Ishikawa (cell line): ENCODE results near the gene TRIM14.

Experiments
- CEBPB ChIP-seq: IDR thresholded peaks from 2 replicates; pipeline ENCODE4 v1.6.1; 2012
- CREB1 ChIP-seq: IDR thresholded peaks from 2 replicates; pipeline ENCODE4 v1.6.1; 2012; ENCODE audit warnings: low read depth
- EGR1 ChIP-seq: IDR thresholded peaks from 2 replicates; pipeline ENCODE4 v1.6.1; 2012
- EP300 ChIP-seq: IDR thresholded peaks from 2 replicates; pipeline ENCODE4 v1.6.1; 2012; ENCODE audit warnings: borderline replicate concordance
- FOXM1 ChIP-seq: IDR thresholded peaks from 2 replicates; pipeline ENCODE4 v1.6.1; 2012; ENCODE audit warnings: low read depth, borderline replicate concordance
- MAX ChIP-seq: IDR thresholded peaks from 2 replicates; pipeline ENCODE4 v1.6.1; 2012
- NFIC ChIP-seq: IDR thresholded peaks from 2 replicates; pipeline ENCODE4 v1.6.1; 2012
- RAD21 ChIP-seq: IDR thresholded peaks from 2 replicates; pipeline ENCODE4 v1.6.1; 2012; ENCODE audit warnings: low read depth
- REST ChIP-seq: IDR thresholded peaks from 2 replicates; pipeline ENCODE4 v1.6.1; 2012; ENCODE audit warnings: low read depth, mild to moderate bottlenecking
- TAF1 ChIP-seq: IDR thresholded peaks from 2 replicates; pipeline ENCODE4 v1.6.1; 2012; ENCODE audit warnings: low read depth, mild to moderate bottlenecking
- TCF12 ChIP-seq: IDR thresholded peaks from 2 replicates; pipeline ENCODE4 v1.6.1; 2012; ENCODE audit warnings: low read depth
- TEAD4 ChIP-seq: IDR thresholded peaks from 2 replicates; pipeline ENCODE4 v1.6.1; 2012
- YY1 ChIP-seq: IDR thresholded peaks from 2 replicates; pipeline ENCODE4 v1.6.1; 2012; ENCODE audit warnings: low read depth
- ZBTB7A ChIP-seq: IDR thresholded peaks from 2 replicates; pipeline ENCODE4 v1.6.1; 2012; ENCODE audit warnings: low read depth
- TF ChIP-seq, protein P1 (sequence below): IDR thresholded peaks from 2 replicates; pipeline ENCODE4 v1.6.1; 2012

The TRIM14 gene

DNA sequence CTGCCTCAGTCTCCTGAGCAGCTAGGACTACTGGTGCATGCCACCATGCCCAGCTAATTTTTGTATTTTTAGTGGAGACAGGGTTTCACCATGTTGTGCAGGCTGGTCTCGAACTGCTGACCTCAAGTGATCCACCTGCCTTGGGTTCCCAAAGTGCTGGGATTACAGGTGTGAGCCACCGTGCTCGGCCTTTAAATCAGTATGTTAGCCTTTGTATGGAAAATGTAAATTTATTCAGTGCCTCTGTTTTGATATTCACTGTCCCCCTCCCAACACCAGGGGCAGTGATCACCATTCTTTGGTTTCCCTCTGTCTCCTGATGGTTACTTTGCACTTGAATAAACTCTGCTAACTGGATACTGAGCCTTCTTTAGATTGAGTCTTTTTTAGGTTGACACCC is 28.3 kb downstream of the TRIM14 start:
- TF ChIP-seq RAD21, result peak; percentile 30

DNA sequence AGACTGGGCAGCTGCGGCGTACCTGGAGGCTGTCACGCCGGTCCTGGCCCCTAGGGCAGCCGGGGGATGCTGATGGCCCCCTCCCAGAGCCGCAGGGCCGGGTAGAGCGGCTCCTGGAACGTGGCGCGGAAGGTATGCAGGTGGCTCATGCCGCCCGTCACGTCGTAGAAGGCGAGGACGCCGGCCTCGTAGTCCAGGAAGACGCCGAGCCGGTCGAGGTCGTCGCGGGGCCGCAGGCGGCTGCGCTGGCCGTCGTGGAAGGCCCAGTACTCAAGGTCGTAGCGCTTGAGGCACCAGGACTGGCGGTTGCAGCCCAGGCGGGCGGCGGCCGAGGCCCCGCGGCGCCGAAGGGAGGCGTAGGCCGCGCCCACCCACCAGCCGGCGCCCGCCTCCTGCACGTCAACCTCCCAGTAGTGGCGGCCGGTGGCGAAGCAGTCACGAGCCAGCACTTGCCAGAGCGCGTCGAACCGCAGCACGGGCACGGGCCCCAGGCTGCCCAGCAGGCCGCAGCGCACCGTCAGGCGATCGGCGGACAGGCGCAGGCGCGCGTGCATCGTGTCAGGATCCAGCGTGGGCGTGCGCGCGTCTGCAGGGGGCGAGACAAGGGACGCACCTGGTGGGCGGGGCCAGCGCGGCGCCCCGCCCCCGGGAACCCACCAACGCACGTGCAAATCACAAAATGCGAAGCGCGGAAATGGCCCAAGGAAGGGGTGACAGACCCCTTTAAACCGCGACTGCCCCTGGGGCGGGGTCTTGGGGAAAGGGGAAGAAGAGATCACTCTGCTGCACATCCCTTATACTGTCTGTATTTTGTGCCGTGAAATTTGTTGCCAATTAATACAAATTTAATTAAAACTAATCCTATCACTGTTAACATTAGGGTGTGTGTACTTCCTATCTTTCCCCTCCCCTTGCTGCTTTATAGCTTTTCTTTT is 31.3 kb downstream of the TRIM14 start:
- TF ChIP-seq REST, result no peak
- no peak for TF ChIP-seq CREB1
- no peak for TF ChIP-seq TAF1
- no peak for TF ChIP-seq NFIC
- TF ChIP-seq EP300, result no peak
- TF ChIP-seq, protein P1, sequence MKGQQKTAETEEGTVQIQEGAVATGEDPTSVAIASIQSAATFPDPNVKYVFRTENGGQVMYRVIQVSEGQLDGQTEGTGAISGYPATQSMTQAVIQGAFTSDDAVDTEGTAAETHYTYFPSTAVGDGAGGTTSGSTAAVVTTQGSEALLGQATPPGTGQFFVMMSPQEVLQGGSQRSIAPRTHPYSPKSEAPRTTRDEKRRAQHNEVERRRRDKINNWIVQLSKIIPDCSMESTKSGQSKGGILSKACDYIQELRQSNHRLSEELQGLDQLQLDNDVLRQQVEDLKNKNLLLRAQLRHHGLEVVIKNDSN, result no peak
- TF ChIP-seq TEAD4, result no peak
- no peak for TF ChIP-seq TCF12
- no peak for TF ChIP-seq MAX
- no peak for TF ChIP-seq ZBTB7A
- no peak for TF ChIP-seq CEBPB
- TF ChIP-seq EGR1, result no peak
- no peak for TF ChIP-seq RAD21
- TF ChIP-seq YY1, result no peak
- TF ChIP-seq FOXM1, result no peak

- TF ChIP-seq EGR1 (no peak), CEBPB (no peak), TCF12 (no peak), NFIC (no peak), YY1 (no peak), CREB1 (no peak), EP300 (no peak), TEAD4 (no peak), REST (no peak), TAF1 (no peak), RAD21 (no peak), ZBTB7A (no peak), MAX (no peak), FOXM1 (no peak)
- TF ChIP-seq, protein P1, result no peak
Observed at GRCh38 chr9:98086461-98086860, 32.6 kb downstream of the TRIM14 start.

- no peak for TF ChIP-seq TEAD4
- TF ChIP-seq EGR1, result no peak
- TF ChIP-seq, protein P1, result no peak
- TF ChIP-seq ZBTB7A, result no peak
- TF ChIP-seq CEBPB, result no peak
- TF ChIP-seq MAX, result no peak
- no peak for TF ChIP-seq CREB1
- no peak for TF ChIP-seq YY1
- no peak for TF ChIP-seq RAD21
- no peak for TF ChIP-seq FOXM1
- TF ChIP-seq REST, result no peak
- no peak for TF ChIP-seq EP300
- no peak for TF ChIP-seq NFIC
Observed at GRCh38 chr9:98085944-98086343, 33.1 kb downstream of the TRIM14 start.
